HL-60 (cell line): ENCODE results near the gene GNG12.

Experiments
- DNase-seq, 2 experiments: peaks; one replicate each; pipeline ENCODE4 v3.0.0-alpha.2; 2010 to 2020; ENCODE audit warnings: low read depth in 1 of 2, low spot score in 1 of 2
- H3K27ac ChIP-seq: fragments of 250-450 bp; sonication (Bioruptor Pico); replicated peaks from 2 replicates; pipeline ENCODE4 v1.5.1; 2020; ENCODE audit warnings: mild to moderate bottlenecking, moderate library complexity
- H3K27me3 ChIP-seq: fragments of 250-450 bp; sonication (Bioruptor Pico); 2 replicates; pipeline ENCODE4 v1.5.1; 2021; ENCODE audit warnings: mild to moderate bottlenecking, moderate library complexity; ENCODE audit not compliant: insufficient read depth, poor library complexity, severe bottlenecking
- H3K4me3 ChIP-seq: replicated peaks from 2 replicates; pipeline ENCODE4 v1.5.1; 2011; ENCODE audit warnings: mild to moderate bottlenecking, control low read depth, low read length; ENCODE audit not compliant: insufficient read depth
- GABPA ChIP-seq: IDR thresholded peaks from 2 replicates; pipeline ENCODE4 v1.6.1; 2012; ENCODE audit warnings: low read depth
- POLR2AphosphoS5 ChIP-seq: IDR thresholded peaks from 2 replicates; pipeline ENCODE4 v1.6.1; 2012; ENCODE audit warnings: low read depth
- SPI1 ChIP-seq: IDR thresholded peaks from 2 replicates; pipeline ENCODE4 v1.6.1; 2012; ENCODE audit warnings: low read depth, mild to moderate bottlenecking, borderline replicate concordance
- TF ChIP-seq, protein P1 (sequence below): IDR thresholded peaks from one replicate; pipeline ENCODE4 v1.5.1; 2011; ENCODE audit warnings: low read length, control low read depth, inconsistent platforms; ENCODE audit not compliant: insufficient read depth
- TF ChIP-seq, protein P2 (sequence below): IDR thresholded peaks from 2 replicates; pipeline ENCODE4 v1.6.1; 2012; ENCODE audit warnings: low read depth; ENCODE audit not compliant: insufficient replicate concordance

GNG12 gene

DNA sequence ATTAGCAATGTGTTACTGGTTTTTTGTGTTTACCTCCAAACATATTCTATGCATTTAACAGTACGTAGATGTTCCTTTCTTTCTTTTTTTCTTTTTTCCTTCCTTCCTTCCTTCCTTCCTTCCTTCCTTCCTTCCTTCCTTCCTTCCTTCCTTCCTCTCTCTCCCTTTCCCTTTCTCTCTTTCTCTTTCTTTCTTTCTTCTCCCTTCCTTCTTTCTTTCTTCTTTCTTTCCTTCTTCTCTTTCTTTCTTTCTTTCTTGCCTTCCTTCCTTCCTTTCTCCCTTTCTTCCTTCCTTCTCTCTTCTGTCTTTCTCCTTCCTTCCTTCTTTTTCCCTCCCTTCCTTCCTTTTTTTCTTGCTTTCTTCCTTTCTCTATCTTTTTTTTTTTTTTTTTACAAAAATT, 46.2 kb upstream of the GNG12 start:
- H3K27me3 ChIP-seq: no peaks in the 10 kb centered on the region
- H3K27ac ChIP-seq: no peak overlapping the region
- H3K4me3 ChIP-seq: no peak overlapping the region
- no peak for DNase-seq
- TF ChIP-seq, protein P1, sequence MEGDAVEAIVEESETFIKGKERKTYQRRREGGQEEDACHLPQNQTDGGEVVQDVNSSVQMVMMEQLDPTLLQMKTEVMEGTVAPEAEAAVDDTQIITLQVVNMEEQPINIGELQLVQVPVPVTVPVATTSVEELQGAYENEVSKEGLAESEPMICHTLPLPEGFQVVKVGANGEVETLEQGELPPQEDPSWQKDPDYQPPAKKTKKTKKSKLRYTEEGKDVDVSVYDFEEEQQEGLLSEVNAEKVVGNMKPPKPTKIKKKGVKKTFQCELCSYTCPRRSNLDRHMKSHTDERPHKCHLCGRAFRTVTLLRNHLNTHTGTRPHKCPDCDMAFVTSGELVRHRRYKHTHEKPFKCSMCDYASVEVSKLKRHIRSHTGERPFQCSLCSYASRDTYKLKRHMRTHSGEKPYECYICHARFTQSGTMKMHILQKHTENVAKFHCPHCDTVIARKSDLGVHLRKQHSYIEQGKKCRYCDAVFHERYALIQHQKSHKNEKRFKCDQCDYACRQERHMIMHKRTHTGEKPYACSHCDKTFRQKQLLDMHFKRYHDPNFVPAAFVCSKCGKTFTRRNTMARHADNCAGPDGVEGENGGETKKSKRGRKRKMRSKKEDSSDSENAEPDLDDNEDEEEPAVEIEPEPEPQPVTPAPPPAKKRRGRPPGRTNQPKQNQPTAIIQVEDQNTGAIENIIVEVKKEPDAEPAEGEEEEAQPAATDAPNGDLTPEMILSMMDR: no peak
- no peak for TF ChIP-seq GABPA
- TF ChIP-seq, protein P2, sequence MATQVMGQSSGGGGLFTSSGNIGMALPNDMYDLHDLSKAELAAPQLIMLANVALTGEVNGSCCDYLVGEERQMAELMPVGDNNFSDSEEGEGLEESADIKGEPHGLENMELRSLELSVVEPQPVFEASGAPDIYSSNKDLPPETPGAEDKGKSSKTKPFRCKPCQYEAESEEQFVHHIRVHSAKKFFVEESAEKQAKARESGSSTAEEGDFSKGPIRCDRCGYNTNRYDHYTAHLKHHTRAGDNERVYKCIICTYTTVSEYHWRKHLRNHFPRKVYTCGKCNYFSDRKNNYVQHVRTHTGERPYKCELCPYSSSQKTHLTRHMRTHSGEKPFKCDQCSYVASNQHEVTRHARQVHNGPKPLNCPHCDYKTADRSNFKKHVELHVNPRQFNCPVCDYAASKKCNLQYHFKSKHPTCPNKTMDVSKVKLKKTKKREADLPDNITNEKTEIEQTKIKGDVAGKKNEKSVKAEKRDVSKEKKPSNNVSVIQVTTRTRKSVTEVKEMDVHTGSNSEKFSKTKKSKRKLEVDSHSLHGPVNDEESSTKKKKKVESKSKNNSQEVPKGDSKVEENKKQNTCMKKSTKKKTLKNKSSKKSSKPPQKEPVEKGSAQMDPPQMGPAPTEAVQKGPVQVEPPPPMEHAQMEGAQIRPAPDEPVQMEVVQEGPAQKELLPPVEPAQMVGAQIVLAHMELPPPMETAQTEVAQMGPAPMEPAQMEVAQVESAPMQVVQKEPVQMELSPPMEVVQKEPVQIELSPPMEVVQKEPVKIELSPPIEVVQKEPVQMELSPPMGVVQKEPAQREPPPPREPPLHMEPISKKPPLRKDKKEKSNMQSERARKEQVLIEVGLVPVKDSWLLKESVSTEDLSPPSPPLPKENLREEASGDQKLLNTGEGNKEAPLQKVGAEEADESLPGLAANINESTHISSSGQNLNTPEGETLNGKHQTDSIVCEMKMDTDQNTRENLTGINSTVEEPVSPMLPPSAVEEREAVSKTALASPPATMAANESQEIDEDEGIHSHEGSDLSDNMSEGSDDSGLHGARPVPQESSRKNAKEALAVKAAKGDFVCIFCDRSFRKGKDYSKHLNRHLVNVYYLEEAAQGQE: no peak
- TF ChIP-seq SPI1: no peak
- no peak for TF ChIP-seq POLR2AphosphoS5

DNA sequence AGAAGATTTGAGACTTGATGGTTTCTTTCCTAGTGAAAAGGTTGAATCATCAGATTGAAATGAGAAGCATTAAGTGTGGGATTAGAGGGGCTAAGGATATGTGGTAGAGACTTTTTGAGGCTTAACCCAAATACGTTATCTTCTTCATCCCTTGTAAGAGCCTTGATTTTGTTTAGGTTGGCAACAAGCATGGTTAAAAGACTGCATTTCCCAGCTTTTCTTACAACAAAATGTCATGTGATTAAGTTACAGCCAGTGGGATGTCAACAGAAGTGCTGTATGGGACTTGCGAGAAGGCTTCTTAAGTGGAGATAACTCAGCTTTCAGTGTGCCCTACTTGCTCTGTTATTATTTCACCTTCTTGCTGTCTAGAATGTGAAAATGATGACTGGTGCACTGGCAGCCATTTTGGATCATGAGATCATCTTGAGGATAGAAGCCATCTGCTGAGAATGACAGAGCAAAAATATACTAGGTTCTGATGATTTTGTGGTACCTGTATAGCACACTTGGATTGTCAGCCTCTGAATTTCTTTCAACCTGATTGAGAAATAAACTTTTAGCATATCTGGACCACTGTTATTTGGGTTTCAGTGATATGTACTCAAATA, 41.3 kb upstream of the GNG12 start:
- H3K4me3 ChIP-seq: no peak overlapping the region
- no peaks in the 10 kb centered on the region for H3K27me3 ChIP-seq
- TF ChIP-seq SPI1 (no peak), GABPA (no peak), POLR2AphosphoS5 (no peak)
- TF ChIP-seq, protein P2: no peak
- TF ChIP-seq, protein P1: no peak
- H3K27ac ChIP-seq: no peak overlapping the region
- no peak for DNase-seq

DNA sequence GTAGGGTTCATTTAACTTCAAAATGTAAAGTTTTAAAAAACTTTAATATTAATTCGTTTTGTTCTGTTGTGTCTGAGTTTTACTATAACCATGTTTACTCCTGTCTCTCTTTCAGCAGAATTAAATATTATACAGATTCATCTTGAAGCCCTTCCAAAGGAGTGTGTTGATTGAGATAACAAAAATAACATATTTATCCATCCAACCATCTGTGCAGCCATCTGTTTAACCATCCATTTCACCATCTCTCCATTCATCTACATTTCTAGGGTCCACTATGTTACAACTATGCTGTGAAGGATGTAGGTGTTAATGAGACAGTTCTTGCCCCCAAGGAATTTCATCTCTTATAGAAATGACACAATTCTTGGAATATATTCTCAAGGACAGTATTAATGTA, 36.0 kb upstream of the GNG12 start:
- no peak for DNase-seq
- H3K4me3 ChIP-seq: no peak overlapping the region
- TF ChIP-seq, protein P1: no peak
- TF ChIP-seq SPI1 (no peak), GABPA (no peak), POLR2AphosphoS5 (no peak)
- TF ChIP-seq, protein P2: no peak
- no peaks in the 10 kb centered on the region for H3K27me3 ChIP-seq
- H3K27ac ChIP-seq: no peak overlapping the region
